T-helper 1 cell treated with Interleukin-12 subunit alpha and Interleukin-12 subunit beta and Interleukin-4 antibody, amounts not matched to agents 30 μg/mL and 1 μg/mL, for 36 hours (primary cell): Measurements from ENCODE around the gene WNT3.
"Not testable (repeated sequence)": the region's sequence is repeated elsewhere in the genome, so short reads cannot be mapped to it uniquely, and the experiment has no call there.

Experiments
- H3K27ac Mint-ChIP-seq: one replicate; pipeline ENCODE4 v1.8.0; 2021; ENCODE audit warnings: mild to moderate bottlenecking, mixed read lengths
- H3K27me3 Mint-ChIP-seq: one replicate; pipeline ENCODE4 v1.8.0; 2021; ENCODE audit warnings: low read depth, mixed read lengths
- H3K36me3 Mint-ChIP-seq: one replicate; pipeline ENCODE4 v1.8.0; 2021; ENCODE audit warnings: low read depth, mixed read lengths
- H3K4me1 Mint-ChIP-seq: one replicate; pipeline ENCODE4 v1.8.0; 2021; ENCODE audit warnings: low read depth, mixed read lengths
- H3K4me3 Mint-ChIP-seq: one replicate; pipeline ENCODE4 v1.8.0; 2021; ENCODE audit warnings: mild to moderate bottlenecking, moderate library complexity, mixed read lengths
- H3K9me3 Mint-ChIP-seq: one replicate; pipeline ENCODE4 v1.8.0; 2021; ENCODE audit warnings: mixed read lengths

WNT3 gene

DNA sequence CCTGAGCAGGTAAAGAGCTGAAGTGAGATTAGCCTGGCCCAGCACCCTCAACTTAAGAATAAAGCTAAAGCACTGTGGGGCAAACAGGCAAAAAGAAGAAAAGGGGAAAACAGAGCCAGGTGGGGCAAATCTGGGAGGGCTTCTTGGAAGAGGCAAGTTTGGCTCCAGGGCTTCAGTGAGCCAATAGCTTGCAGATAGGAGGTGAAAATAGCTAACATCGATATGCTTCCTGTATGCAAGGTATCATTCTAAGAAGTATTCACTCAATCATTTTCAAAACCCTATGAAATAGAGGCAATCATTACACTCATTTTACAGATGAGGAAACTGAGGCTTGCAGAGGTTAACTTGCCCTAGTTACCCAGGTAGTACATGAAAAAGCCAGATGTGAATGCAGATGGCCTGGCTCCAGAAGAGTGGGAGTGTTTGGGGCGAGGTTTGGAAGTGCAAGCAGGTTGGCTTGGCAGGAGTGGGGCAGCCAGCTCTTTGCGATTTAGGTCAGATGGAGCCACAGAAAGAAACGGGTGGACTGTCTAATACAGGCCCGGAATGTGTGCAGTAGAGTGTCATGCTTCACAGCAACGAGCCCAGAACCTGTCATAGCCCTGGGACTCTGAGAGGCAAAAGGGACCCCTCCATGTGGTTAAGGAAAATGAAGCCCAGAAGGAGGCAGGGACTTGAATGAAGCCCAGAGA lies 5.7 kb downstream of the WNT3 start:
- H3K27me3 Mint-ChIP-seq: peaks cover 44% of the 10 kb centered on the region
- no peak overlapping the region for H3K27ac Mint-ChIP-seq
- H3K9me3 Mint-ChIP-seq: no peaks in the 10 kb centered on the region
- H3K4me1 Mint-ChIP-seq: peaks cover 3% of the 10 kb centered on the region
- H3K4me3 Mint-ChIP-seq: no peak overlapping the region
- no peaks in the 10 kb centered on the region for H3K36me3 Mint-ChIP-seq

- H3K27me3 Mint-ChIP-seq: peaks cover 41% of the 10 kb centered on the region
- no peak overlapping the region for H3K4me3 Mint-ChIP-seq
- H3K36me3 Mint-ChIP-seq: no peaks in the 10 kb centered on the region
- no peaks in the 10 kb centered on the region for H3K4me1 Mint-ChIP-seq
- H3K27ac Mint-ChIP-seq: no peak overlapping the region
- no peaks in the 10 kb centered on the region for H3K9me3 Mint-ChIP-seq
These were observed 6.4 kb downstream of the WNT3 start for GRCh38 chr17:46811978-46812583.

- Mint-ChIP-seq H3K36me3 (no peaks in the 10 kb centered on the region), H3K4me3 (no peak overlapping the region), H3K9me3 (no peaks in the 10 kb centered on the region), H3K4me1 (no peaks in the 10 kb centered on the region), H3K27me3 (peaks cover 28% of the 10 kb centered on the region), H3K27ac (no peak overlapping the region)
These were observed 7.7 kb downstream of the WNT3 start for GRCh38 chr17:46810837-46811236.

- Mint-ChIP-seq H3K27ac (no peak overlapping the region), H3K9me3 (no peaks in the 10 kb centered on the region), H3K4me3 (no peak overlapping the region), H3K4me1 (no peaks in the 10 kb centered on the region), H3K27me3 (peaks cover 23% of the 10 kb centered on the region), H3K36me3 (no peaks in the 10 kb centered on the region)
These were observed 9.4 kb downstream of the WNT3 start for GRCh38 chr17:46809110-46809571.

DNA sequence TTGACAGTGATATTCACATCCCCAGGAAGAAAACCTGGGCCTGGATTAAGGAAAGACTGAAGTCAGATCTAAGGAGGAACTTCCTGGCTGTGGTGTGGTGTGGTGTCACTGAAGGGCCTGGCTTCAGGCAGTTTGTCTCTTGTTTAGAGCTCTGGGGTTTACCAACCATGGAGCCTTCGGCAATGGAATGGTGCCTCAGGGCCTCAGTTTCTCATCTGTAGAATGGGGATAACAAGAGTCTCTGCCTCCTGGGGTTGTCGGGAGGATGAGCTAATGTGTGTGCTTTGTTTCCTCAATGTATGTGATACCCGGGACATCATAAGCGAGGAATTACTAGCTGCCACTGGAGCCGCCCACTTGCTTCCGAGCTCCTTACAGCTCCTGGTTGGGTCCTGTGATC lies 12.7 kb downstream of the WNT3 start:
- Mint-ChIP-seq H3K36me3 (no peaks in the 10 kb centered on the region), H3K4me1 (no peaks in the 10 kb centered on the region)

DNA sequence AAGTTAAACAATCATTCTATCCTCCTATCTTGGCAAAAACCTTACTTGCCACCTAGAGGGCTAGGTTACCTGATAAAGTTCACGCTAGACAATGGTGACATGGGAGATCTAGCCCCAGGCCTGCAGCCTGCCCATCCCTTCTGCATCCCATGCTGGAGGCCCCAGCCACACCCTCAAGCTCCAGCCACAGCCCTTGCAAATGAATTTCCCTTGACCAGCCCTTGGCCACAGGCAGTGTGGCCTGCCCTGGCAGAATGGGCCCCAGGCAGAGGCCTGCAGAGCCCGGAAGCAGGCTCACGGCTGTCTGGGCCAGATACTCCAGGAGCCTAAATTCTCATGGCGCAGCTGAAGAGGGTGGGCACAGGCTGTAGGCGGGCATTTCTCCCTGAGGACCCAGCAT lies 14.9 kb downstream of the WNT3 start:
- Mint-ChIP-seq H3K27me3 (peaks cover 4% of the 10 kb centered on the region), H3K9me3 (no peaks in the 10 kb centered on the region), H3K36me3 (no peaks in the 10 kb centered on the region), H3K27ac (no peak overlapping the region), H3K4me1 (no peaks in the 10 kb centered on the region), H3K4me3 (no peak overlapping the region)

More for the DNA sequence above, 12.7 kb downstream of the WNT3 start:
- no peak overlapping the region for H3K4me3 Mint-ChIP-seq
- H3K9me3 Mint-ChIP-seq: no peaks in the 10 kb centered on the region
- no peak overlapping the region for H3K27ac Mint-ChIP-seq
- H3K27me3 Mint-ChIP-seq: peaks cover 4% of the 10 kb centered on the region

- no peak overlapping the region for H3K4me3 Mint-ChIP-seq
- peaks cover 4% of the 10 kb centered on the region for H3K27me3 Mint-ChIP-seq
- no peaks in the 10 kb centered on the region for H3K9me3 Mint-ChIP-seq
- no peaks in the 10 kb centered on the region for H3K4me1 Mint-ChIP-seq
- H3K27ac Mint-ChIP-seq: no peak overlapping the region
- no peaks in the 10 kb centered on the region for H3K36me3 Mint-ChIP-seq
These were observed 15.7 kb downstream of the WNT3 start for GRCh38 chr17:46802800-46803199.

DNA sequence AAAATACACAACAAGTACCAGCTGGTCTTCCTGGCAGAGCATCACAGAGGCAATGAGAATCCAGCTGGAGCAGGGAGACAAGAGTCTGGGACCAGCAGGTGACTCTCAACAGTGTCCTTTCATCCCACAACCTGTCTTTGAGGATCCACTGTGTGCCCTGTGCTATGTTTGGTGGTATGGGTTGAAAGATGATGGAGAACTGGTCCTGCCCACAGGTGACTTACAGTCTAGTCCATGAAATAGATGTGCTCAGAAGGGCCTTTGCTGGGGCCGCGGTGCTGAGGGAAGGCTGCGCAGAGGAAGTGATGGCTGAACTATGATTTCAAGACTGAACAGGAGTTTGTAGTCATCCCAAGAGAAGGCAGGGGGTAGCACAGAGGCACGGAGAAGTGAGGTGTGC lies 17.9 kb downstream of the WNT3 start:
- no peak overlapping the region for H3K4me3 Mint-ChIP-seq
- no peaks in the 10 kb centered on the region for H3K36me3 Mint-ChIP-seq
- peaks cover 4% of the 10 kb centered on the region for H3K27me3 Mint-ChIP-seq
- no peak overlapping the region for H3K27ac Mint-ChIP-seq
- no peaks in the 10 kb centered on the region for H3K4me1 Mint-ChIP-seq
- no peaks in the 10 kb centered on the region for H3K9me3 Mint-ChIP-seq

DNA sequence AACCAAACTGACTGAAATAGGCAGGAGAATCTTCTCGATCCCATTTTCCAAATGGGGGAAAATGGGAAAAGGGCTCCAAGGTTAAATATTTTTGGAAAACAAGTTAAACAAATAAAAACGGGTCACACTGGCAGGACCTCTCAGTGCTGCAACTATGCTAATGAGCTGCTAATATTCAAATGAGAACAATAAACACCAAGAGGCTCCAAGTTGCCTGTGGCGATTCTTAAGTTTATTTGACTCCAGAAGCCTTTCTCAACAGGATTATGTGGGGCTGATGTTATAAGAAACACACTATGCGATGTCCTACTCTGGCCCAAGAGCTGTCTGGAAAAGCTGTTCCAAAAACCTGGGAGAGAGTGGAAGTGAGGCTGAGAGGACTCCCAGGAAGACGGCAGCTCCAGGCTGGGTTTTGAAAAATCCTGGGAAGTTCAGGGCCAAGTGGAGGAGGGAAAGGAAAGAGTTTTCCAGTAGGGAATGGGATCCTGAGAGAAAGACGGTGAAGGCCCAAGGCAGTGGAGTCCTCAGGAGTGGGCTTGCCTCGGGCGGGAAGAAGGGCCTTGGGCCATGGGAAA lies 21.4 kb downstream of the WNT3 start:
- peaks cover 11% of the 10 kb centered on the region for H3K27me3 Mint-ChIP-seq
- H3K36me3 Mint-ChIP-seq: no peaks in the 10 kb centered on the region
- no peaks in the 10 kb centered on the region for H3K4me1 Mint-ChIP-seq
- no peaks in the 10 kb centered on the region for H3K9me3 Mint-ChIP-seq
- no peak overlapping the region for H3K27ac Mint-ChIP-seq
- no peak overlapping the region for H3K4me3 Mint-ChIP-seq

DNA sequence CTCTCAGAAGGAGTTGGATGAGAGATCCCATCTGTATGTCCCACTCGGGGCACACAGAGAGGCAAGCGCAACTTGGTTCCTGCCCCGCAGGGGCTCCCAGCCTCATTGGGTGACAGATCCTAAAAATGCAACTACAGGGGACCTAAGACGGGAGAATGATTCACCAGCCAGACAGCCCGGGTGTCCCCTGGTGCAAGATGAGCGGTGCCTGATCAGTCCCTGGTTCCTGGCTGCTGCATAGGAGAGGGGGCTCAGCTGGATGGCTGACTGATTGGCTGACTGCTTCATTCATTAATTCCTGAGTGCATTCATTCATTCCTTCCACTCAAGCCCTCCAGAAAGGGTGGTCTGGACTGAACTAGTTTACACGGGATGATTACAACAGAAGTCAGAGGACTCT lies 22.0 kb downstream of the WNT3 start:
- H3K4me1 Mint-ChIP-seq: no peaks in the 10 kb centered on the region
- no peaks in the 10 kb centered on the region for H3K9me3 Mint-ChIP-seq
- no peak overlapping the region for H3K4me3 Mint-ChIP-seq
- no peaks in the 10 kb centered on the region for H3K36me3 Mint-ChIP-seq
- no peak overlapping the region for H3K27ac Mint-ChIP-seq
- H3K27me3 Mint-ChIP-seq: peaks cover 11% of the 10 kb centered on the region

DNA sequence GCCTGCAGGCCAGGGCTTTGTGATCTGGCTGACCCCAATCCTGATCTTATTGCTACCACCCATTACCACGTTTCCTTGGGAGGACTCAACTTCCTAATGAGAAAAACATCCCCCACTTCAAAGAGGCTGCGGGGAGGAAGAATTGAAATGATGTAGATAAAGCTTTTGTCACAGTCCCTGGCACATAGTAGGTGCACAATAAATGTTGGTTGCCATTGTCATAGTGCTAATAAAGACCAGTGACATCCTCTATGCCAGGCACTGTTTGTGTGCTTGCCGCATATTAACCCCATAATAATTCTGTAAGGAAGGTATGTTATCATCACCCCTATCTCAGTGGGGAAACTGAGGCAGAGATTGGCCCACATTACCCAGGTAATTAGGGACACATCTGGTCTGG lies 22.4 kb downstream of the WNT3 start:
- H3K36me3 Mint-ChIP-seq: no peaks in the 10 kb centered on the region
- peaks cover 11% of the 10 kb centered on the region for H3K27me3 Mint-ChIP-seq
- H3K4me1 Mint-ChIP-seq: no peaks in the 10 kb centered on the region
- no peak overlapping the region for H3K27ac Mint-ChIP-seq
- H3K4me3 Mint-ChIP-seq: no peak overlapping the region
- H3K9me3 Mint-ChIP-seq: no peaks in the 10 kb centered on the region

- Mint-ChIP-seq H3K27me3 (peaks cover 14% of the 10 kb centered on the region), H3K27ac (no peak overlapping the region), H3K4me1 (peaks cover 1% of the 10 kb centered on the region), H3K36me3 (no peaks in the 10 kb centered on the region), H3K4me3 (no peak overlapping the region), H3K9me3 (no peaks in the 10 kb centered on the region)
These were observed 23.0 kb downstream of the WNT3 start for GRCh38 chr17:46795379-46795952.

DNA sequence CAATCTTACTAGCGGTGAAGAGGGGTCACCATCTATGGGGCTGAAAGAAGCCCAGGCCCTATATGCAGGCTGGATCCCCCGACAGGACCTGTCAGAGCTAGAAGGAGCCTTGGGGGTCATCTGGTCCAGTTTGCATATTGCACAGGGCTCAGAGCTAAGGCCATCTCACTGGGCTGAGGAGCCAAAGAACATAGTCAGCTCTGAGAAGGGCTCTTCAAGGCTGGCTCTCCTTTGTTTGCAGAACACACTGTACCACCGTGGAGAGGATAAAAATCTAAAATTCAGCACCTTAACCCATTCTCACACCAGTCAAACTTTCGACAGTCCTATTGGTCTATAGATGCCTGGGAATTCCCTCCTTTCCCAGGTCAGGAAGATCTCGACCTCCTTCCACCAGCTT lies 24.2 kb downstream of the WNT3 start:
- Mint-ChIP-seq H3K27ac (no peak overlapping the region), H3K4me1 (peaks cover 1% of the 10 kb centered on the region), H3K9me3 (no peaks in the 10 kb centered on the region), H3K27me3 (peaks cover 15% of the 10 kb centered on the region), H3K4me3 (no peak overlapping the region), H3K36me3 (no peaks in the 10 kb centered on the region)

DNA sequence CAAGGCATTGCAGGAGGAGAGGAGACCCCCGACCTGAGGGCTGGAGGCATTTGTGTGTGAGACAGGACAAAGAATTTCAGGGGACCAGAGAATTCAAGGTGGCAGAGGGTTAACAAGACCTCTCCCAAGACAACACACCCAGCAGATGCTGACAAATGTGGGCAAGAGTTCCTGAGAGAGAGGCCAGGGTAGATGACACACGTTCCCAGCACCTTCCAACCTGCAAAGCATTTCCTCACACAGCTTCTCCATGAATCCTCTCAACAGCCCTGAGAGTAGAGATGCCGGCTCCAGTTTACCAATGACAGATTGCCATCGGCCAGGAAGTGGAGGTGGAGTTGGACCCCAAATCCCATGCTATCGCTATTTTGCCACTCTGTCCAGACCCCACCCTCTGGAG lies 25.0 kb downstream of the WNT3 start:
- Mint-ChIP-seq H3K4me3 (no peak overlapping the region), H3K27ac (no peak overlapping the region), H3K27me3 (peaks cover 15% of the 10 kb centered on the region), H3K4me1 (peaks cover 1% of the 10 kb centered on the region), H3K9me3 (no peaks in the 10 kb centered on the region), H3K36me3 (no peaks in the 10 kb centered on the region)

DNA sequence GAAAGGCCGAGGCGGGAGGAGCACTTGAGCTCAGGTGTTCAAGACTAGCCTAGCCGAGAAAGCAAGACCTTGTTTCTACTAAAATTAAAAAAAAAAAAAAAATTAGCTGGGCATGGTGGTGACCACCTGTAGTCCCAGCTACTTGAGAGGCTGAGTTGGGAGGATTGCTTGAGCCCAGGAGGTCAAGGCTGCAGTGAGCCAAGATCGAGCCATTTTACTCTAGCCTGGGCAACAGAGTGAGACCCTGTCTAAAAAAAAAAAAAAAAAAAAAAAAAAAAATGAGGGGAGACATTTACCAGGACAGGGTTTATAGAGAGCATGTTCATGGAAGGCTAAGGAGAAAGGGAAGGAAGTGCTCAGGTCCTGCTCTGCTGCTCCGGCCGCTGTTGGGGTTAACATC lies 25.5 kb downstream of the WNT3 start:
- H3K4me1 Mint-ChIP-seq: not testable (repeated sequence)

More for the DNA sequence above, 25.5 kb downstream of the WNT3 start:
- H3K36me3 Mint-ChIP-seq, H3K4me3 Mint-ChIP-seq, H3K9me3 Mint-ChIP-seq, H3K27ac Mint-ChIP-seq: not testable (repeated sequence)
- H3K27me3 Mint-ChIP-seq: peaks cover 15% of the 10 kb centered on the region
